GM12878 (cell line): Measurements from ENCODE around the gene OR51E2. TPM values are rescaled to one million over a fixed set of nuclear protein-coding genes. Genes with fewer than 3 reads are reported as not detected.

ENCODE experiments used
- ATAC-seq: fragments of 200-7000 bp; cut with Tn5 transposase; 3 replicates; pipeline ENCODE4 v1.9.1; 2020; ENCODE audit warnings: mild to moderate bottlenecking, moderate library complexity
- BruUV-seq: library from RNA; stranded (reverse); fragments of 400-500 nt; replicated peaks from 2 replicates; lab custom pipeline; 2021; lab: Mats Ljungman, UMichigan
- CTCF ChIA-PET: fragments of 300-600 bp; sonication (Branson Sonifier 250); formaldehyde crosslinking; extraction: SDS; loops from one replicate; lab custom pipeline; 2021; ENCODE audit warnings: inconsistent platforms; lab: Yijun Ruan, JAX
- POLR2A ChIA-PET: fragments of 350-600 bp; formaldehyde crosslinking; extraction: SDS; loops from one replicate; lab custom pipeline; 2021; ENCODE audit warnings: inconsistent platforms; lab: Charles Lee
- RAD21 ChIA-PET: fragments of 300-600 bp; sonication (Branson Sonifier 250); formaldehyde crosslinking; loops from one replicate; lab custom pipeline; 2023; ENCODE audit warnings: antibody characterized with exemption; ENCODE audit not compliant: unreplicated experiment; lab: Charles Lee
- SMC1A ChIA-PET: fragments of 300-600 bp; sonication (Branson Sonifier 250); formaldehyde crosslinking; loops from one replicate; lab custom pipeline; 2023; ENCODE audit not compliant: unreplicated experiment, uncharacterized antibody; lab: Charles Lee
- DNase-seq: peaks from one replicate; pipeline ENCODE4 v3.0.0-alpha.2; 2011; ENCODE audit warnings: low read depth, low spot score
- FAIRE-seq: peaks from 3 replicates; lab custom pipeline; 2011; peaks lifted over from hg19 to GRCh38; lab: Jason Lieb, UNC
- H2AFZ ChIP-seq: 2 replicates; pipeline ENCODE4 v1.6.0; 2011; ENCODE audit warnings: low read depth, low read length, control low read depth; ENCODE audit not compliant: control insufficient read depth
- H3K27ac ChIP-seq: 2 replicates; pipeline ENCODE4 v1.5.1; 2011; ENCODE audit warnings: control low read depth; ENCODE audit not compliant: control insufficient read depth, insufficient read depth
- H3K27me3 ChIP-seq, 2 experiments: replicated peaks in 1 of 2; 2 replicates each; pipeline versions ENCODE4 v1.6.0 to v1.6.1; 2011; ENCODE audit warnings: low read length in 1 of 2; ENCODE audit not compliant: control insufficient read depth in 2 of 2, insufficient read depth in 2 of 2
- H3K36me3 ChIP-seq, 2 experiments: 2 replicates each; pipeline ENCODE4 v1.5.1; 2011; ENCODE audit warnings: low read length in 1 of 2; ENCODE audit not compliant: control insufficient read depth in 2 of 2, insufficient read depth in 2 of 2
- H3K4me1 ChIP-seq: 2 replicates; pipeline ENCODE4 v1.6.1; 2011; ENCODE audit warnings: mild to moderate bottlenecking, low read length, moderate library complexity, mixed read lengths; ENCODE audit not compliant: control insufficient read depth, insufficient read depth
- H3K4me2 ChIP-seq: 2 replicates; pipeline ENCODE4 v1.6.0; 2011; ENCODE audit warnings: control low read depth; ENCODE audit not compliant: control insufficient read depth, insufficient read depth
- H3K4me3 ChIP-seq: fragments of 200-600 bp; sonication (generic); 2 replicates; pipeline ENCODE4 v1.5.1; 2016
- H3K79me2 ChIP-seq: 2 replicates; pipeline ENCODE4 v1.6.0; 2011; ENCODE audit warnings: low read length; ENCODE audit not compliant: control insufficient read depth, insufficient read depth
- H3K9ac ChIP-seq: 2 replicates; pipeline ENCODE4 v1.8.0; 2011; ENCODE audit warnings: low read length, control low read depth, mixed read lengths; ENCODE audit not compliant: control insufficient read depth, insufficient read depth
- H3K9me3 ChIP-seq: replicated peaks from 3 replicates; pipeline ENCODE4 v1.5.1; 2011; ENCODE audit warnings: mild to moderate bottlenecking, low read length; ENCODE audit not compliant: control insufficient read depth, insufficient read depth
- H4K20me1 ChIP-seq: 2 replicates; pipeline ENCODE4 v1.6.0; 2011; ENCODE audit not compliant: control insufficient read depth, insufficient read depth
- NFIC ChIP-seq: IDR thresholded peaks from 2 replicates; pipeline ENCODE4 v1.6.1; 2012; ENCODE audit warnings: low read depth, mild to moderate bottlenecking, inconsistent platforms, low read length, moderate library complexity
- SIX5 ChIP-seq: IDR thresholded peaks from 2 replicates; pipeline ENCODE4 v1.6.1; 2011; ENCODE audit warnings: mild to moderate bottlenecking, low read depth, low read length, moderate library complexity; ENCODE audit not compliant: severe bottlenecking
- TCF12 ChIP-seq: IDR thresholded peaks from 2 replicates; pipeline ENCODE4 v1.6.1; 2011; ENCODE audit warnings: low read depth, mild to moderate bottlenecking, low read length
- WRNIP1 ChIP-seq: IDR thresholded peaks from 2 replicates; pipeline ENCODE4 v1.6.1; 2011; ENCODE audit warnings: low read depth, low read length, improper control_type of control experiment, borderline replicate concordance
- WGBS: methylation state at CpG from one replicate; pipeline ENCODE4 v1.1.6; 2016; ENCODE audit warnings: low lambda C conversion rate; ENCODE audit not compliant: insufficient replicate concordance, insufficient coverage; ENCODE audit errors: missing lambda C conversion rate; 5-methylcytosine and 5-hydroxymethylcytosine counted together
- in situ Hi-C: fragments of 300-500 bp; cut with MboI; formaldehyde crosslinking; loops from 9 replicates; pipeline ENCODE4 v1.14.3; 2018; ENCODE audit warnings: mixed read lengths
- intact Hi-C: fragments of 100-400 bp; cut with micrococcal nuclease; formaldehyde crosslinking; loops from one replicate; pipeline ENCODE4 v1.14.2; 2022; ENCODE audit not compliant: unreplicated experiment
- polyA plus RNA-seq, 11 experiments: library from polyadenylated mRNA; depleted of rRNA in 4 of 11; unstranded in 6 of 11; stranded (reverse) in 5 of 11; fragments of >200 nt; fragmentation: Nextera tagmentation in 4 of 11; fragmentation: Illumina TruSeq in 1 of 11; extraction: Ambion mirVana in 4 of 11; extraction: Trizol in 1 of 11; gene quantifications; 1 replicate in 1 of 11; 2 replicates in 10 of 11; pipeline versions ENCODE4 v1.2.1 to v1.2.3, GENCODE V29; 2011 to 2016; ENCODE audit warnings: inconsistent platforms in 2 of 11, missing spikeins in 2 of 11, low read depth in 1 of 11
- total RNA-seq, 4 experiments: library from RNA; depleted of rRNA in 3 of 4; stranded (reverse); fragments of >200 nt in 3 of 4; fragmentation: Illumina TruSeq in 1 of 4; extraction: Trizol in 1 of 4; gene quantifications; 2 replicates each; pipeline versions ENCODE4 v1.2.1 to v1.2.3, GENCODE V29; 2013 to 2021
- TF ChIP-seq, protein P1 (sequence below): fragments of 450-650 bp; formaldehyde crosslinking; IDR thresholded peaks from 2 replicates; pipeline ENCODE4 v1.5.0; 2022; ENCODE audit warnings: mild to moderate bottlenecking, missing genetic modification characterization
- TF ChIP-seq, protein P2 (sequence below): fragments of 450-650 bp; IDR thresholded peaks from 2 replicates; pipeline ENCODE4 v1.6.1; 2017; ENCODE audit warnings: mild to moderate bottlenecking, low read depth, inconsistent platforms; ENCODE audit not compliant: poor library complexity, severe bottlenecking

Gene OR51E2
- total and polyA plus RNA-seq, 10 of the 15 experiments (the other 5 are each of a cell fraction or from before 2014, with no cell fraction given): not detected

DNA sequence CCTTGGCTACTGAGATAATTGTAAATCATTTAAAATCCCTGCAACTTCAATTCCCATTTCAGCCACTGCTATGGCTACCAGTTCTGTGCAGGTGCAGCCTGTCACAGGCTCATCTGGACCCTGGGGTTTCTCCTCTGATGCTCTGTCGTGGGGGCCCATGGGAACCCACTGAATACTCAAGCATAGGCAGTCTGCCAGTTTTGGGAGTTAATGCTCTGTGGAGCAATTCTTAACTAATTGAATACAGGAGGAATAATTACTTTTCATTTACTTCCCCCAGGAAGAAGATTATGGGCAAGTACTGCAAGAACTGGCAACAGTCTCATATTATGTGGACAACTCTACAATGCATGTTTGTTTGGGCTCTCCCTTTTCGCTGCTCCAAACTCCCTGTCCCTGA is 25.9 kb downstream of the OR51E2 start (continued):
- TF ChIP-seq, protein P1, sequence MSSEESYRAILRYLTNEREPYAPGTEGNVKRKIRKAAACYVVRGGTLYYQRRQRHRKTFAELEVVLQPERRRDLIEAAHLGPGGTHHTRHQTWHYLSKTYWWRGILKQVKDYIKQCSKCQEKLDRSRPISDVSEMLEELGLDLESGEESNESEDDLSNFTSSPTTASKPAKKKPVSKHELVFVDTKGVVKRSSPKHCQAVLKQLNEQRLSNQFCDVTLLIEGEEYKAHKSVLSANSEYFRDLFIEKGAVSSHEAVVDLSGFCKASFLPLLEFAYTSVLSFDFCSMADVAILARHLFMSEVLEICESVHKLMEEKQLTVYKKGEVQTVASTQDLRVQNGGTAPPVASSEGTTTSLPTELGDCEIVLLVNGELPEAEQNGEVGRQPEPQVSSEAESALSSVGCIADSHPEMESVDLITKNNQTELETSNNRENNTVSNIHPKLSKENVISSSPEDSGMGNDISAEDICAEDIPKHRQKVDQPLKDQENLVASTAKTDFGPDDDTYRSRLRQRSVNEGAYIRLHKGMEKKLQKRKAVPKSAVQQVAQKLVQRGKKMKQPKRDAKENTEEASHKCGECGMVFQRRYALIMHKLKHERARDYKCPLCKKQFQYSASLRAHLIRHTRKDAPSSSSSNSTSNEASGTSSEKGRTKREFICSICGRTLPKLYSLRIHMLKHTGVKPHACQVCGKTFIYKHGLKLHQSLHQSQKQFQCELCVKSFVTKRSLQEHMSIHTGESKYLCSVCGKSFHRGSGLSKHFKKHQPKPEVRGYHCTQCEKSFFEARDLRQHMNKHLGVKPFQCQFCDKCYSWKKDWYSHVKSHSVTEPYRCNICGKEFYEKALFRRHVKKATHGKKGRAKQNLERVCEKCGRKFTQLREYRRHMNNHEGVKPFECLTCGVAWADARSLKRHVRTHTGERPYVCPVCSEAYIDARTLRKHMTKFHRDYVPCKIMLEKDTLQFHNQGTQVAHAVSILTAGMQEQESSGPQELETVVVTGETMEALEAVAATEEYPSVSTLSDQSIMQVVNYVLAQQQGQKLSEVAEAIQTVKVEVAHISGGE: no peak
- no peak for TF ChIP-seq WRNIP1
- no peak for TF ChIP-seq NFIC
- TF ChIP-seq SIX5: no peak

DNA sequence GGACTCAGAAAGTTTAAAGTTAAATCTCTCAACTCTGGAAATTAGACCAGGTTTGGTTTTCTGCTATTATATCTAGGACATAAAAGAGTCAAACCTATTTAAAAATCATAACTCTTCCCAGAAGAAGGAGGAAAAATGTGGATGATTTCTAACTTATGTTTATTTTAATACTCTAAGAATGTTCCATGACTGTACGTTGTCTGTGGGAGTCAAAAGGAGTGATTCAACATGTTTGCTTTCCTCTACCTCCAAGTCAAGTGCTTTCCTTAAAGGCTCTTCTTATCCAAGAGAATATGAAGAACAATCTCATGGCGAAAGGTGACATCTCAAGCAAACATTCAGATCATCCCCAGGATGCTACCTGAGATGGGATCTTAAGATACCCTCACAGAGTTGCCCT is 32.2 kb downstream of the OR51E2 start:
- H3K27ac ChIP-seq: no peak overlapping the region
- no TSS peak for BruUV-seq
- no peaks in the 10 kb centered on the region; a peak in 1 of 4 replicates for H3K27me3 ChIP-seq
- 22% methylated on average over 2 of the region's 2 CpGs for WGBS
- no peak for DNase-seq
- H3K4me3 ChIP-seq: no peak overlapping the region
- TF ChIP-seq, protein P2, sequence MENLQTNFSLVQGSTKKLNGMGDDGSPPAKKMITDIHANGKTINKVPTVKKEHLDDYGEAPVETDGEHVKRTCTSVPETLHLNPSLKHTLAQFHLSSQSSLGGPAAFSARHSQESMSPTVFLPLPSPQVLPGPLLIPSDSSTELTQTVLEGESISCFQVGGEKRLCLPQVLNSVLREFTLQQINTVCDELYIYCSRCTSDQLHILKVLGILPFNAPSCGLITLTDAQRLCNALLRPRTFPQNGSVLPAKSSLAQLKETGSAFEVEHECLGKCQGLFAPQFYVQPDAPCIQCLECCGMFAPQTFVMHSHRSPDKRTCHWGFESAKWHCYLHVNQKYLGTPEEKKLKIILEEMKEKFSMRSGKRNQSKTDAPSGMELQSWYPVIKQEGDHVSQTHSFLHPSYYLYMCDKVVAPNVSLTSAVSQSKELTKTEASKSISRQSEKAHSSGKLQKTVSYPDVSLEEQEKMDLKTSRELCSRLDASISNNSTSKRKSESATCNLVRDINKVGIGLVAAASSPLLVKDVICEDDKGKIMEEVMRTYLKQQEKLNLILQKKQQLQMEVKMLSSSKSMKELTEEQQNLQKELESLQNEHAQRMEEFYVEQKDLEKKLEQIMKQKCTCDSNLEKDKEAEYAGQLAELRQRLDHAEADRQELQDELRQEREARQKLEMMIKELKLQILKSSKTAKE: no peak
- no peak for TF ChIP-seq TCF12
- TF ChIP-seq, all 136 proteins: peak for 0
- H3K4me2 ChIP-seq: no peak overlapping the region
- no peak for FAIRE-seq
- no peaks in the 10 kb centered on the region for H4K20me1 ChIP-seq
- in situ Hi-C loops: no loop called here
- H3K4me1 ChIP-seq: no peaks in the 10 kb centered on the region
- no peaks in the 10 kb centered on the region for H3K36me3 ChIP-seq
- intact Hi-C loops: no loop called here
- ChIA-PET RAD21 (no interaction called here), CTCF (no interaction called here), SMC1A (no interaction called here), POLR2A (no interaction called here)
- H3K79me2 ChIP-seq: no peaks in the 10 kb centered on the region
- no peaks in the 10 kb centered on the region for H3K9me3 ChIP-seq
- no peak overlapping the region for H3K9ac ChIP-seq
- no peak for ATAC-seq
- no peak overlapping the region for H2AFZ ChIP-seq
